Epithelial cell of esophagus (primary cell): ENCODE data around the gene ALDH1L1.

Experiments
- DNase-seq: peaks from one replicate; pipeline ENCODE4 v3.0.0; 2010; ENCODE audit warnings: low read depth
- H3K4me3 ChIP-seq: 2 replicates; pipeline ENCODE4 v1.5.1; 2011; ENCODE audit warnings: mild to moderate bottlenecking, low read length, control low read depth
- TF ChIP-seq, protein P1 (sequence below): IDR thresholded peaks from 2 replicates; pipeline ENCODE4 v1.5.1; 2011; ENCODE audit warnings: low read depth, mild to moderate bottlenecking, low read length, control low read depth, inconsistent platforms; ENCODE audit not compliant: insufficient read depth; ENCODE audit errors: missing control alignments

Gene ALDH1L1

DNA sequence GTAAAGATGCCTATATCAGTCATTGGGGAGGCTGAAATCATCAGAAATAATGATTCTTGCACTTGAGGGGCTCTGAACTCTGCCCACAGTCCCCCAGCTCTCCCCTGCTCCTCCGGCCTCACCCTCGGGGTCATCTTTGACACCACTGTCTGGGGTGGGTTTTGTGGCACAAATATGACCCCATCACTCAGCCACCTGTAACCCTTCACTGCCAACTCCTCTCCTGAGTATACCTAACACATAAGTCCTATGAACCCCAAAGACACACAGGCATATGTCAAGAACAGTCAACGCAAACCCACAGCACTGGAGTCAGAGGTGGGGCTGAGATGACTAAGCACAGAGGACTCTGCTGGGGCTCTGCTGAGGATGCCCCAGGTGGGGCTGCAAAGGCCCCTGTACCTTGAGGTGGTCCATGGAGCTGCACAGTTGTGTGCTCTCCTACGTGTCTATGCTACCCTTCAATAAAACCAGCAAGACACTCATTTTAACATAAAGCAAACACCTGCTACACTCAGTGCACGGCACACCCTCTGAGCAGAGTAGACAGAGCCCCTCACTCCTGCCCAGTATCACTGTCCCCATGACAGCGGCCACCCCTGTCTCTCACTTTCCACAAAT lies 126.3 kb downstream of the ALDH1L1 start:
- no peak for DNase-seq
- TF ChIP-seq, protein P1, sequence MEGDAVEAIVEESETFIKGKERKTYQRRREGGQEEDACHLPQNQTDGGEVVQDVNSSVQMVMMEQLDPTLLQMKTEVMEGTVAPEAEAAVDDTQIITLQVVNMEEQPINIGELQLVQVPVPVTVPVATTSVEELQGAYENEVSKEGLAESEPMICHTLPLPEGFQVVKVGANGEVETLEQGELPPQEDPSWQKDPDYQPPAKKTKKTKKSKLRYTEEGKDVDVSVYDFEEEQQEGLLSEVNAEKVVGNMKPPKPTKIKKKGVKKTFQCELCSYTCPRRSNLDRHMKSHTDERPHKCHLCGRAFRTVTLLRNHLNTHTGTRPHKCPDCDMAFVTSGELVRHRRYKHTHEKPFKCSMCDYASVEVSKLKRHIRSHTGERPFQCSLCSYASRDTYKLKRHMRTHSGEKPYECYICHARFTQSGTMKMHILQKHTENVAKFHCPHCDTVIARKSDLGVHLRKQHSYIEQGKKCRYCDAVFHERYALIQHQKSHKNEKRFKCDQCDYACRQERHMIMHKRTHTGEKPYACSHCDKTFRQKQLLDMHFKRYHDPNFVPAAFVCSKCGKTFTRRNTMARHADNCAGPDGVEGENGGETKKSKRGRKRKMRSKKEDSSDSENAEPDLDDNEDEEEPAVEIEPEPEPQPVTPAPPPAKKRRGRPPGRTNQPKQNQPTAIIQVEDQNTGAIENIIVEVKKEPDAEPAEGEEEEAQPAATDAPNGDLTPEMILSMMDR: no peak
- no peak overlapping the region for H3K4me3 ChIP-seq
